Suprapubic skin (tissue), 4 donors: ENCODE data around the gene MRGPRF. TPM values are rescaled to one million over a fixed set of nuclear protein-coding genes. Genes with fewer than 3 reads are reported as not detected.

ENCODE experiments used
- DNase-seq, 2 donors: peaks; one replicate each; pipeline ENCODE4 v3.0.0-alpha.2; 2019; ENCODE audit warnings: low spot score in 2 of 2
- H3K27ac ChIP-seq: fragments of 200-600 bp; sonication (generic); one replicate; pipeline ENCODE4 v1.5.1; 2019
- H3K27me3 ChIP-seq: fragments of 200-600 bp; sonication (generic); one replicate; pipeline ENCODE4 v1.5.1; 2019
- H3K36me3 ChIP-seq: fragments of 200-600 bp; sonication (generic); one replicate; pipeline ENCODE4 v1.5.1; 2019
- H3K4me1 ChIP-seq: fragments of 200-600 bp; sonication (generic); one replicate; pipeline ENCODE4 v1.5.1; 2019
- H3K4me3 ChIP-seq: fragments of 200-600 bp; sonication (generic); one replicate; pipeline ENCODE4 v1.5.1; 2019; ENCODE audit warnings: mild to moderate bottlenecking
- H3K9me3 ChIP-seq: fragments of 200-600 bp; sonication (generic); one replicate; pipeline ENCODE4 v1.5.1; 2019
- EP300 ChIP-seq: sonication (generic); formaldehyde crosslinking; IDR thresholded peaks from one replicate; pipeline ENCODE4 v1.6.1; 2017; ENCODE audit warnings: antibody characterized with exemption
- POLR2A ChIP-seq, 2 donors: fragments of 450-650 bp; IDR thresholded peaks; one replicate each; pipeline ENCODE4 v1.6.1; 2017; ENCODE audit warnings: antibody characterized with exemption in 2 of 2, mild to moderate bottlenecking in 2 of 2, moderate library complexity in 2 of 2
- POLR2AphosphoS5 ChIP-seq, 3 donors: sonication (generic); formaldehyde crosslinking; IDR thresholded peaks; one replicate each; pipeline ENCODE4 v1.6.1; 2017; ENCODE audit warnings: antibody characterized with exemption in 3 of 3
- WGBS: methylation state at CpG from one replicate; pipeline ENCODE4 v1.1.5; 2018; 5-methylcytosine and 5-hydroxymethylcytosine counted together
- total RNA-seq, 4 donors: library from RNA; depleted of rRNA; stranded (reverse); fragments of >200 nt; gene quantifications; one replicate each; pipeline ENCODE4 v1.1.0, GENCODE V29; 2016
- TF ChIP-seq, protein P1 (sequence below), 2 donors: fragments of 200-600 bp in 1 of 2; fragments of 450-650 bp in 1 of 2; sonication (generic) in 1 of 2; IDR thresholded peaks; one replicate each; pipeline ENCODE4 v1.5.1; 2016 to 2019; ENCODE audit warnings: antibody characterized with exemption in 2 of 2, mild to moderate bottlenecking in 1 of 2, moderate library complexity in 1 of 2

The MRGPRF gene
- total RNA-seq, 4 donors from 2014 or later = 2.0 to 9.8 (median 4.8) TPM

DNA sequence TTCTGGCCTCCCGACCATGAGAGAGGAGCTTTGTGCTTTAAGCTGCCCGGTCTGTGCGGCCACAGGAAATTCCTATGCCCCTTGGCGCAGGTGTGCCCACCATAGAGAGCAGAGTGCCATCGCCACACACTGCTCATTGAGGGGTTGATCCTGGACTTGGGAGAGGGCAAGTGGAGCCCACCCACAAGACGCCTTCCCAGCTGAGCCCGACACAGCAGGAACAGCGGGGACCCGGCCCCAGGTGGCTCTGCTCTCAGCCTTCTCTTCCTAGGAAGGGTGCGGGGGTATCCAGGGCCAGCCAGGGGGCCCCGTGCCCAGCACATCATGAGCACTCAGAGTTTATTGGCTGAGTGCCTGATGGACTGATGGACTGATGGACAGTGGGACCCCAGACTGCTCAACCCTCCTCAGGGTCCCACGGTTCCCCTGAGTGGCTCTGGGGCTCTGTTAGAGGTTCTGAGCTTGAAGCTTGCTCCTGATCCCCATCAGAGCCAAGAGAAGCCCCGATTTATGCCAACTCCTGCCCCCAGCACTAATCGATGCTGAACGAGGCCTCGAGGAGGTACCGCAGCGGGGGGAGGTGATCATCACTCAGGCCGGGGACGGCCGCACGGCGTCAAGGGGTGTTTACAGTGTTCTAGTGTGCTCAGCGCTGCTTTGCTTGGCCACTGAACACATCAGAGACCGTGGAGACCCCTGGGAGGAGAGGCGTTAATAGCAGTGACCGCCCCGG lies 18.7 kb downstream of the MRGPRF start:
- no peaks in the 10 kb centered on the region for H3K36me3 ChIP-seq
- peak; percentile 57 to 69 for DNase-seq
- no peak for TF ChIP-seq POLR2A (IDR thresholded peaks at IDR 0.05)
- TF ChIP-seq EP300 = no peak
- TF ChIP-seq POLR2AphosphoS5 (IDR thresholded peaks at IDR 0.05) = no peak
- TF ChIP-seq, protein P1, sequence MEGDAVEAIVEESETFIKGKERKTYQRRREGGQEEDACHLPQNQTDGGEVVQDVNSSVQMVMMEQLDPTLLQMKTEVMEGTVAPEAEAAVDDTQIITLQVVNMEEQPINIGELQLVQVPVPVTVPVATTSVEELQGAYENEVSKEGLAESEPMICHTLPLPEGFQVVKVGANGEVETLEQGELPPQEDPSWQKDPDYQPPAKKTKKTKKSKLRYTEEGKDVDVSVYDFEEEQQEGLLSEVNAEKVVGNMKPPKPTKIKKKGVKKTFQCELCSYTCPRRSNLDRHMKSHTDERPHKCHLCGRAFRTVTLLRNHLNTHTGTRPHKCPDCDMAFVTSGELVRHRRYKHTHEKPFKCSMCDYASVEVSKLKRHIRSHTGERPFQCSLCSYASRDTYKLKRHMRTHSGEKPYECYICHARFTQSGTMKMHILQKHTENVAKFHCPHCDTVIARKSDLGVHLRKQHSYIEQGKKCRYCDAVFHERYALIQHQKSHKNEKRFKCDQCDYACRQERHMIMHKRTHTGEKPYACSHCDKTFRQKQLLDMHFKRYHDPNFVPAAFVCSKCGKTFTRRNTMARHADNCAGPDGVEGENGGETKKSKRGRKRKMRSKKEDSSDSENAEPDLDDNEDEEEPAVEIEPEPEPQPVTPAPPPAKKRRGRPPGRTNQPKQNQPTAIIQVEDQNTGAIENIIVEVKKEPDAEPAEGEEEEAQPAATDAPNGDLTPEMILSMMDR (IDR thresholded peaks at IDR 0.05) = no peak
- H3K4me1 ChIP-seq = peaks cover 12% of the 10 kb centered on the region
- no peak overlapping the region for H3K4me3 ChIP-seq
- H3K27me3 ChIP-seq = peaks cover 17% of the 10 kb centered on the region
- no peaks in the 10 kb centered on the region for H3K9me3 ChIP-seq
- 85% methylated on average over 15 of the region's 28 CpGs for WGBS
- H3K27ac ChIP-seq = no peak overlapping the region

DNA sequence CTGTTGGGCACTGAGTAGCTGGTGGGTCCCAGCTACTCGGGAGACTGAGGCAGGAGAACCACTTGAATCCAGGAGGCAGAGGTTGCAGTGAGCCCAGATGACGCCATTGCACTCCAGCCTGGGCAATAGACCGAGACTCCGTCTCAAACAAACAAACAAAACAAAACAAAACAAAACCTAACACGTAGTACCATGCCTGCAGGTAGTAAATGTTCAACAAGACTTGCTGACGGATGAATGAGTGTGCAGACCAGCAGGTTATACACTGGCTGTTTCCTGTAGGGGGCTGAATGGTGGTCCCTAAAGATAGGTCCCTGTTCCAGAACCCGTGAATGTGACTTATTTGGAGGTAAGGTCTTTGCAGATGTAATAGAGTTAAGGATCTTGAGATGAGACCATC lies 19.5 kb downstream of the MRGPRF start:
- Histone ChIP-seq H3K4me3 (no peak overlapping the region), H3K36me3 (no peaks in the 10 kb centered on the region), H3K4me1 (peaks cover 4% of the 10 kb centered on the region), H3K27me3 (peaks cover 17% of the 10 kb centered on the region), H3K27ac (no peak overlapping the region), H3K9me3 (no peaks in the 10 kb centered on the region)
- DNase-seq = peak in 1 of 2 donors; percentile 7
- WGBS = 78% methylated on average over 7 of the region's 7 CpGs
- TF ChIP-seq EP300 (no peak), POLR2AphosphoS5 (IDR thresholded peaks at IDR 0.05) (no peak), POLR2A (IDR thresholded peaks at IDR 0.05) (no peak)
- TF ChIP-seq, protein P1 (IDR thresholded peaks at IDR 0.05) = no peak

DNA sequence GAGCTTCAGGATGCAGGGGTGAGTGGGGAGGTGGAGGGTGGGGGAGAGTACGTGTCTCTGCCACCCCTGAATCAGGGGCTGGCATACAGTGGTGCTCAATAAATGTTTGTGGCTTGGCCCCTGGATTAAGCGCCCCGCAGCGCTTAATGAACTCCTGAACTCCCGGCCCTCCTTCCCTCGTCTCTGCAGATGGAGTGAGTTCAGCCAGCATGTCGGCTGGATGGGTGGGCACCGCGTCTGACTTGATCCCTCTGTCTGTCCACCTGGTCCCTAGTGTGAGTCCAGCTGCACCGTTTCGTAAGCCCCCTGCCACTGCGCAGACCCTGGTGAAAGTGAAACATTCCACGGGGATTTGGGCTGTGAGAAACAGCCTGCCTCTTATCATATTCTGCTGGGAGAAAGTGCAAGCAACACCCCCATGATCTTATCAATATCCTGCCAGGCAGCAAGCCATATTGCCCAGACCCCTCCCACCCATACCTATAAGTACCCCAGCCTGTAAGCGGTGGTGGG lies 20.2 kb downstream of the MRGPRF start:
- H3K36me3 ChIP-seq = no peaks in the 10 kb centered on the region
- H3K4me1 ChIP-seq = no peaks in the 10 kb centered on the region
- H3K4me3 ChIP-seq = no peak overlapping the region
- 74% methylated on average over 14 of the region's 14 CpGs for WGBS
- TF ChIP-seq, protein P1 (IDR thresholded peaks at IDR 0.05) = no peak
- TF ChIP-seq POLR2AphosphoS5 (IDR thresholded peaks at IDR 0.05) (no peak), EP300 (no peak), POLR2A (IDR thresholded peaks at IDR 0.05) (no peak)
- no peaks in the 10 kb centered on the region for H3K9me3 ChIP-seq
- no peak overlapping the region for H3K27ac ChIP-seq
- peaks cover 17% of the 10 kb centered on the region for H3K27me3 ChIP-seq
- DNase-seq = peak; percentile 43 to 50

DNA sequence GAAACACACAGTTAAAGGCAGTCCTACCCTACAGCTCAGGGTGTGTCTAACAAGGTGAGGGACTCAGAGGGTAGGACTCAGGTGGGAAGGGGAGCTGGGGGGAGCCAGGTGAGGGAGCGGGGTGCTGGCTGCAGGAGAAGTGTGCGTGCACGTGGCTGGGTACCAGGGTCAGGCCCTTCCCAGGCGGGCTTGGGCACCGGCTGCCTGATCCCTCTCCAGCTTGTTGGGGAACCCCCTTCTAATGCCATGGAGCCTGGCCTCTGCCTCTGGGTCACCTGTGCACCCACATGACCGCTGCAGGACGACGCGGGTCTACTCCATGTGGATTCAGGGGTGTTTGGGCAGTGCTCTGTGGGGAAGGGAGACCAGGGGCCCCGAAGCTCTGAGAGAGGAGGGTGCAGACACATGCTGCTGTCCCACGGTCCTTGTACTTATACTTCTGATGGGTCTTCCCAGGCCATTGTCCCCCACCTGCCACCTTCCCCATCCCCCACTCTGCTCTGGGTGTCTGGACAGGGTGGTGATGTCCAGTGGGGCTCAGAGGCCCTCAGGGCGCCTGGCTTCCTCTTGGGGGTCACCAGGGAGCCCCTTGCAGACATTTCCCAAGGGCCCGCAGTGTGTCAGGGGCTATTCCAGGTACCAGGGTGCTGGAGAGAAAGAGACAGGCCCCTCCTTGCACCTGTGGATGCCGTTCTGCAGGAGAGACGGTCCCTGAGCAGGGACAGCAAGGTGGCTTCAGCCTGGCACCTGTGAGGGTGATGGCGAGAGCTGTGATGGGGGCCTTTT lies 21.9 kb downstream of the MRGPRF start:
- Histone ChIP-seq H3K27me3 (peaks cover 17% of the 10 kb centered on the region), H3K4me3 (no peak overlapping the region), H3K27ac (no peak overlapping the region), H3K9me3 (no peaks in the 10 kb centered on the region), H3K4me1 (no peaks in the 10 kb centered on the region), H3K36me3 (no peaks in the 10 kb centered on the region)
- DNase-seq = peak; percentile 54 to 71
- TF ChIP-seq EP300 (no peak), POLR2AphosphoS5 (IDR thresholded peaks at IDR 0.05) (no peak), POLR2A (IDR thresholded peaks at IDR 0.05) (no peak)
- TF ChIP-seq, protein P1 (IDR thresholded peaks at IDR 0.05) = no peak
- 84% methylated on average over 15 of the region's 16 CpGs for whole genome bisulfite sequencing
